Thyroid gland (tissue), 4 donors: ENCODE results near the gene DNAJB12. TPM values are rescaled to one million over a fixed set of nuclear protein-coding genes. Genes with fewer than 3 reads are reported as not detected.

Experiments used
- DNase-seq, 2 donors: peaks; one replicate each; pipeline ENCODE4 v3.0.0-alpha.2; 2019
- H3K27ac ChIP-seq, 3 donors: fragments of 200-600 bp; sonication (generic); 1 replicate in 2 of 3; 2 replicates in 1 of 3; pipeline ENCODE4 v1.5.1; 2016 to 2019; ENCODE audit warnings: mild to moderate bottlenecking in 1 of 3, moderate library complexity in 1 of 3
- H3K27me3 ChIP-seq: fragments of 200-600 bp; sonication (generic); one replicate; pipeline ENCODE4 v1.5.1; 2019
- H3K36me3 ChIP-seq, 2 donors: fragments of 200-600 bp; sonication (generic); one replicate each; pipeline ENCODE4 v1.5.1; 2016 to 2019
- H3K4me1 ChIP-seq, 2 donors: fragments of 200-600 bp; sonication (generic); one replicate each; pipeline ENCODE4 v1.5.1; 2017 to 2019
- H3K4me3 ChIP-seq, 3 donors: fragments of 200-600 bp; sonication (generic); replicated peaks in 1 of 3; 1 replicate in 2 of 3; 2 replicates in 1 of 3; pipeline ENCODE4 v1.5.1; 2016; ENCODE audit warnings: mild to moderate bottlenecking in 1 of 3
- H3K9me3 ChIP-seq: fragments of 200-600 bp; sonication (generic); one replicate; pipeline ENCODE4 v1.5.1; 2017
- POLR2A ChIP-seq, 2 donors: fragments of 450-650 bp; IDR thresholded peaks; one replicate each; pipeline ENCODE4 v1.6.1; 2017; ENCODE audit warnings: antibody characterized with exemption in 2 of 2, mild to moderate bottlenecking in 2 of 2, moderate library complexity in 1 of 2
- WGBS, 2 donors: methylation state at CpG; one replicate each; pipeline ENCODE4 v1.1.5; 2017; 5-methylcytosine and 5-hydroxymethylcytosine counted together
- intact Hi-C: fragments of 100-400 bp; cut with DNase I; formaldehyde crosslinking; loops from one replicate; pipeline ENCODE4 v1.15.1; 2023
- total RNA-seq, 4 donors: library from RNA; depleted of rRNA; stranded (reverse); fragments of >200 nt; gene quantifications; one replicate each; pipeline ENCODE4 v1.2.3, GENCODE V29; 2016
- TF ChIP-seq, protein P1 (sequence below), 6 experiments: fragments of 200-600 bp in 3 of 6; fragments of 450-650 bp in 3 of 6; sonication (generic) in 3 of 6; IDR thresholded peaks; one replicate each; pipeline ENCODE4 v1.5.1; 2016 to 2019; ENCODE audit warnings: antibody characterized with exemption in 6 of 6, mild to moderate bottlenecking in 2 of 6, inconsistent platforms in 1 of 6, moderate library complexity in 1 of 6

DNAJB12 gene
- total RNA-seq, 4 donors from 2014 or later = 31.6 to 49.7 (median 44.1) TPM

DNA sequence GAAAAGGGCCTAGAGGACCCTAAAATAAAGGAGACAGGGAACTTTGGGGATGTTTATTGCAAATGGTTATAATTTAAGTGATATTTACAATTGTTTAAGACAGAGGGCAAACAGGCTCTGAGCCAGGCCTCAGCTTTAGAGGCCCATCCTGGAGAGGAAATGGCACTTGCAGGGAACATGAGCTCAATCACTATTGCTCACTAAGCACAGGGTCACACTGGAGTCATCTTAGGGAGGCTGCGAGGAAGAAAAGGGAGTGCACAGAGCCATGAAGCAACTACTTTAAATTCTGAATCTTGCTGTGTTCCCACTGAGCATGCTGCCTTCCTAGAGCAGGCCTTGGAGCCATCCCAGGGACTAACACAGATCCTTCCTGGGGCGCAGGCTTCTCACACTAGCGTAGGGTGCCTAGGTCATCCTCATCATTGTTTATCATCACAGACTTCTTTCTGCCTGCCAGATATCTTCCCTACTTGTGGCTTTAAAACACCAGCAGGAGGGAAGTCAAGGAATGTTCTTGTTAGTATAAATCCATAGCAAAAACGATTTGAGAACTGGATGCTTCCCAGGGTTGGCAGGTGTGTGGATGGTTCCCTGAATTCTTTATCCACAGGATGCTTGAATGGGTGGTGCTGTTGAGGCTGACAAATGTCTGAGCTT is 12.7 kb upstream of the DNAJB12 start:
- Histone ChIP-seq H3K36me3 (peaks cover 0 to 7% of the 10 kb centered on the region in 2 donors), H3K27ac (no peak overlapping the region)
- intact Hi-C loops = loop anchor here (10.0 kb wide), 3 partner anchors 317 to 807 kb away; no protein-coding TSS in a partner anchor

DNA sequence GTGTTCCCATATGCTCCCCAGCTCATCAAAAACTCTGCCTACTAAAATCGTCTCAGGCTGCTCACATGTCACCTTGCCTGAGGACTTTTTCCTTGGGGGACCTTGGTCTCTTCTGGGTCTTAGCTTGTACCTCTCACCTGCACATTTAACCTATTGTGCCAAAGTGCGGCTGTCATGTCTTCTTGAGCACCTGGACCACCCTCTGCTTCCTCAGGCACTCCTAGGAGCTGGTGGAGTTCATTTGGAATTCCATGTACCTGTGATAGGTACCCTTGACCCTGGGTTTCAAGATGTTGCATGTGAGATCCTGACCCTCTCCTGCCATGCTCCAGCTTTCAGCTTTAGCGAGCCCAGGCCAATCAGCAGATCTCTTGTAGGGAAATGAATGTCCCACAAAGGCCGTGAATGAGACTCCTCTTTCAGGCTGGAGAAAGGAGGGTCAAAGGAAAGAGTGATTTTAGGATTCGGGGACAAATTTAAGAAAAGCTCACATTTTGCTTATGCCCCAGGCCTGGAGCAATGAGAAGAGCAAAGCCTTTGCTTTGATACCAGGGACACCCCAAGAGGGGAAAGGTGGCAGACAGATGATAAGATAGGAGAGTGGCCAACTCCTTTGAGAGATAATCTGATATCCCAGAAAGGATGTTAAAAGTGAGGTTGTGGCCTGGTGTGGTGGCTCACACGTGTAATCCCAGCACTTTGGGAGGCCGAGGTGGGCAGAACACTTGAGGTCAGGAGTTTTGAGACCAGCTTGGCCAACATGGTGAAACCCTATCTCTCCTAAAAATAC is 10.6 kb upstream of the DNAJB12 start:
- no peak overlapping the region for H3K27ac ChIP-seq
- TF ChIP-seq, protein P1, sequence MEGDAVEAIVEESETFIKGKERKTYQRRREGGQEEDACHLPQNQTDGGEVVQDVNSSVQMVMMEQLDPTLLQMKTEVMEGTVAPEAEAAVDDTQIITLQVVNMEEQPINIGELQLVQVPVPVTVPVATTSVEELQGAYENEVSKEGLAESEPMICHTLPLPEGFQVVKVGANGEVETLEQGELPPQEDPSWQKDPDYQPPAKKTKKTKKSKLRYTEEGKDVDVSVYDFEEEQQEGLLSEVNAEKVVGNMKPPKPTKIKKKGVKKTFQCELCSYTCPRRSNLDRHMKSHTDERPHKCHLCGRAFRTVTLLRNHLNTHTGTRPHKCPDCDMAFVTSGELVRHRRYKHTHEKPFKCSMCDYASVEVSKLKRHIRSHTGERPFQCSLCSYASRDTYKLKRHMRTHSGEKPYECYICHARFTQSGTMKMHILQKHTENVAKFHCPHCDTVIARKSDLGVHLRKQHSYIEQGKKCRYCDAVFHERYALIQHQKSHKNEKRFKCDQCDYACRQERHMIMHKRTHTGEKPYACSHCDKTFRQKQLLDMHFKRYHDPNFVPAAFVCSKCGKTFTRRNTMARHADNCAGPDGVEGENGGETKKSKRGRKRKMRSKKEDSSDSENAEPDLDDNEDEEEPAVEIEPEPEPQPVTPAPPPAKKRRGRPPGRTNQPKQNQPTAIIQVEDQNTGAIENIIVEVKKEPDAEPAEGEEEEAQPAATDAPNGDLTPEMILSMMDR (IDR thresholded peaks at IDR 0.05) = no peak
- no peak for TF ChIP-seq POLR2A (IDR thresholded peaks at IDR 0.05)
- H3K9me3 ChIP-seq = no peaks in the 10 kb centered on the region
- peaks cover 0 to 10% of the 10 kb centered on the region in 2 donors for H3K4me1 ChIP-seq
- H3K27me3 ChIP-seq = no peaks in the 10 kb centered on the region
- peaks cover 0 to 7% of the 10 kb centered on the region in 2 donors for H3K36me3 ChIP-seq
- H3K4me3 ChIP-seq = no peak overlapping the region
- DNase-seq = no peak
- 88 to 95% methylated on average over 7 of the region's 7 CpGs for WGBS, 2 donors
- intact Hi-C loops = loop anchor here (10.0 kb wide), 3 partner anchors 320 to 810 kb away; no protein-coding TSS in a partner anchor

More for the DNA sequence above, 12.7 kb upstream of the DNAJB12 start:
- DNase-seq = no peak
- Histone ChIP-seq H3K4me3 (no peak overlapping the region), H3K27me3 (no peaks in the 10 kb centered on the region), H3K9me3 (no peaks in the 10 kb centered on the region), H3K4me1 (peaks cover 0 to 10% of the 10 kb centered on the region in 2 donors)
- no peak for TF ChIP-seq POLR2A (IDR thresholded peaks at IDR 0.05)
- TF ChIP-seq, protein P1 (IDR thresholded peaks at IDR 0.05) = no peak
- WGBS, 2 donors = 82 to 83% methylated on average over 4 of the region's 4 CpGs

DNA sequence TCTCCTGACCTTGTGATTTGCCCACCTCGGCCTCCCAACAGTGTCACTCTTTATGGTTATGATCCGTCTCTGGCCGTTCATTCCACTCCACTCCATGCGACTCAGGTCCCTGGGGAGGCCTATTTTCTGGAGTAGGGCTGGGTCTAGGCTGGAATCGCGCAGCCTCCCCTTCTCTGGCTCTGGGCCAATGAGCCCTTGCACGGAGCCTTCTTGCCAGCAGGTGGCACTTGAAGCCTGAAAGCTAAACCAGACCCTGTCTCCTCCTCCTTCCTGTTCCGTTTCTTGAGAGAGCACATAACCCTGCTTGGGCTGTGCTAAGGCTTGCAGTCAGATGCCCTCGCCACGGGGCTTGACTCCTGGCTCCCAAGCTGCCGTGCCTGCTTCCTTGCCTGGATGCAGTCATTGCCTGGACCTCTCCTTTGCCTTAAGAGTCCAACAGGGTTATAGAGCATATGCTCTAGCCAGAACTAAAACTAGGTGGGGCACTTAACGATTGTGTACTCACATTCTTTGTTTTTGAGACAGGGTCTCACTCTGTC is 9.6 kb upstream of the DNAJB12 start:
- 0 to 6% methylated on average over 11 to 12 of the region's 12 CpGs for WGBS, 2 donors
- Histone ChIP-seq H3K9me3 (no peaks in the 10 kb centered on the region), H3K4me3 (no peak overlapping the region), H3K27me3 (no peaks in the 10 kb centered on the region), H3K36me3 (peaks cover 0 to 7% of the 10 kb centered on the region in 2 donors), H3K4me1 (peaks cover 0 to 10% of the 10 kb centered on the region in 2 donors), H3K27ac (peak overlapping the region in 1 of 3 donors; percentile 24)
- TF ChIP-seq POLR2A (IDR thresholded peaks at IDR 0.05) = peak in 1 of 2 donors; percentile 55
- TF ChIP-seq, protein P1 (IDR thresholded peaks at IDR 0.05) = peak; percentile 76 to 97 (median 92)
- intact Hi-C loops = loop anchor here (5.0 to 10.0 kb wide), 4 partner anchors 320 to 810 kb away; no protein-coding TSS in a partner anchor
- peak; percentile 88 to 90 for DNase-seq

DNA sequence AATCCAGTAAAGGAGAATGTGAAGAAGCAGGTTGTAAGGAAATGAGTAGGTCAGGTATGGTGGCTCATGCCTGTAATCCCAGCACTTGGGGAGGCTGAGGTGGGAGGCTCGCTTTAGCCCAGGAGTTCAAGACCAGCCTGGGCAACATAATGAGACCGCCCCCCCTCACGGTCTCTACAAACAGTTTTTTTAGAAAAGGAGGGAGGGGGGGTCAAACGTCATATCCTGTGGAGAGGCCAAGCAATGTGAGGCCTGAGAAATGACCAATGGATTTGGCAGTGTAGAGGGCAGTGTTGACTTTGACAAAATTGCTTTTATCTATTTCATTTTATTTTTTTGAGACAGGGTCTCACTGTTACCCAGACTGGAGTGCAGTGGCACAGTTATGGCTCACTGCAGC is 2.3 kb upstream of the DNAJB12 start:
- TF ChIP-seq, protein P1 (IDR thresholded peaks at IDR 0.05) = no peak
- no peak for TF ChIP-seq POLR2A (IDR thresholded peaks at IDR 0.05)
- Histone ChIP-seq H3K36me3 (no peaks in the 10 kb centered on the region), H3K9me3 (no peaks in the 10 kb centered on the region), H3K27ac (no peak overlapping the region), H3K4me1 (peaks cover 11% of the 10 kb centered on the region in 2 donors), H3K4me3 (no peak overlapping the region), H3K27me3 (no peaks in the 10 kb centered on the region)
- WGBS, 2 donors = 62 to 64% methylated on average over 4 of the region's 4 CpGs
- intact Hi-C loops = no loop called here
- DNase-seq = no peak
